Right ventricle myocardium inferior (tissue), 1 donor: ENCODE measurements around the gene HOXA3. TPM values are rescaled to one million over a fixed set of nuclear protein-coding genes. Genes with fewer than 3 reads are reported as not detected.

Experiments used
- ATAC-seq: fragments of 200-7000 bp; cut with Tn5 transposase; one replicate; pipeline ENCODE4 v1.9.1; 2020; ENCODE audit warnings: mild to moderate bottlenecking, moderate library complexity
- DNase-seq: peaks from one replicate; pipeline ENCODE4 v3.0.0; 2021; ENCODE audit errors: missing footprints
- intact Hi-C: fragments of 100-400 bp; cut with DNase I; formaldehyde crosslinking; loops from one replicate; pipeline ENCODE4 v1.11.0; 2022
- total RNA-seq: library from RNA; stranded (reverse); fragmentation: NEBNext Ultra II Directional; extraction: Animal tissue kit (Norgen Biotek cat#: 25700); gene quantifications from one replicate; pipeline ENCODE4 v1.2.1, GENCODE V29; 2021
- donor health status: DM: no; HTN: yes; CAD: no; lungs with severe emphysema.

The HOXA3 gene
- total RNA-seq, 1 donor from 2014 or later, result not detected

DNA sequence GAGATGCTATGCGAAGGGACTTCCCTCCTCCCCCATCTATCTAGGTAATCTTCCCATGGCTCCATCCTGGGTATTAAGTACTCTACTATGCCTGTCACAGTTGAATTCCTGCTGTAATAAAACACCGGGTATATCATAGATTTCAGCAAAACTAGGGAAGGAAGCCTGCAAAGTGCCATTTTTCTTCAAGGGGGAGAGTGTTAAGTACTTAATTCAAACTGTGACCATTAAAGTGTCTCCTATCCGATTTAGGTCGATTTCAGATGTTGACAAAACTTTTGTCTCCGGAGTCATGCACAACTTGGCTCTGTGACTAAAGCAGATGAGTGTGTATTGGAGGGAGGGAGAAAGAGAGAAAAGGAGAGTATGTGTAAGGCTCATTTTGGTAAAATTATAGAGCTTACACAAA, 26.4 kb downstream of the HOXA3 start:
- ATAC-seq, result no peak
- intact Hi-C loops, result no loop called here
- no peak for DNase-seq

DNA sequence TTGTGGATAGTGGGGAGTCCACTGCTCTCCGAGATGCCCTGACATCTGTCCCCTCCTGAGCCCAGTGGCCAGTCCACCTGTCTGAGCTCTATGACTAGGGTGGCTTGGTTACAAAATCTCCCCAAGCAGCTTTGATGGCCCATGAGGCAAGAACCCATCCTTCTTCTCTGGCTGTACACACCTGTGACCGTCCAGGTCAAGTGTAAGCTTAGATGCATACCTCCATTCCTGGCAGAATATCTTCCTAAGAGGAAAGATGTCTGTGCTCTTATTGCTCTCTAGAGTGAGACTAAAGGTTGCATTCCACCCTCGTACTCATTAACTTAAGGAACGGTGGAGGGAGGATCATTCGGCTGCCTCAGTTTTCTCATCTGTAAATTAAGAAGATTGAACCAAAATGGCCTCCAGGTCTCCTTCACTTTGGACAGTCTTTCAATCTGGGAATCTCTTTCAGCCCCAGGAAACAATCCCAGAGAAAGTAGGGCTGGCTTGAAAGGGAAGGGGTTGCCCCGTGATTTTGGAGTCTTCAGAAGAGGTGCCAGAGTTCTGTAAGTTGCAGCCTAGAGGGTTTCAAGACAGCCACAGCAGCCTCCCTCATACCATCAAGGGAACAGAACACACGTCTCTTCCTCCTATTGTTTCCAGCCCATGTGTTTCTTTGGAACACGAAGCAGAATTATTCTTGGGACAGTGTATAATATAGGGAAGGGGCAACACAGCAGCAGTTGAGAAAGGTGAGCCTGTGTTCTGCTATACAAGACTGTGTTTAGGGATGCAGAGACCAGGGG, 27.3 kb downstream of the HOXA3 start:
- no peak for DNase-seq
- intact Hi-C loops, result no loop called here
- ATAC-seq, result no peak

DNA sequence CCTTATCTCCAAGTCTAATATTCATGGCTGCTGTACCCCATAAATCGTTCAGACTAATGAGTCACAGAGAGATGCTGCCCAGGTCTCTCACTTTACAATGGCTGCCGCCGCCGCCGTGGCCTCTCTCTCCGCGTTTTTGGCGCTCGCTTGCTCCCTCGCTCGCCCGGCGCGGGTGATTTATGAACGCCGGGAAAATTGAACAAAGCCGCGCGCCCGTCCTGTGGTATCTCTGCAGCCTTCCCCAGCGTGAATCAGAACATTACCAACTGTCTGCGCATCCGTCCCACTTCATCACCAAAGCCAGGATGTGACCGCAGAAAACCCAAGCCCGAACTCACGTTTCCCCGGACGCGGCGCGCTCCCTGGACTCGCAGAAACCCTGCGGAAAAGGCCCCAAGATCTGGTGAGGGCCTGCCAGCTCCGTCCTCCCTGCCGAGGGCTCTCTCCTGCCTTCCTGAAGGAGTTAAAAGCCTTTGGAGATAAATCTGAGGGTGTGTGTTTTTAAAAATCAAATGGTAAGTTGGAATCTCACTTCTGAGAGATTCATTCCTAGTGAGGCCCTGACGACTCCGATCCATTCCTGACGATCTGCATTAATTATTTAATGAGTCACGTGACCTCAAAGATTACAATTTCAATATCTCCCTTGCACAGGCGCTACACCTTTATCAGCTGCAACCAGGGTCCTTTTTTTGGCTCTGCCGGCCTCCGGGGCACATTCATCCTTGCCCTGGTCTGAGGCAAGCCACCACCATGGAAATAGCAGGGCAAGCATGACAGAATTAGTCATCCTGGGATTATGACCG, 28.1 kb downstream of the HOXA3 start:
- DNase-seq (no peak), ATAC-seq (no peak)
- intact Hi-C loops, result no loop called here

- ATAC-seq (no peak), DNase-seq (no peak)
- intact Hi-C loops, result no loop called here
These were observed 28.8 kb downstream of the HOXA3 start for GRCh38 chr7:27123477-27124053.

DNA sequence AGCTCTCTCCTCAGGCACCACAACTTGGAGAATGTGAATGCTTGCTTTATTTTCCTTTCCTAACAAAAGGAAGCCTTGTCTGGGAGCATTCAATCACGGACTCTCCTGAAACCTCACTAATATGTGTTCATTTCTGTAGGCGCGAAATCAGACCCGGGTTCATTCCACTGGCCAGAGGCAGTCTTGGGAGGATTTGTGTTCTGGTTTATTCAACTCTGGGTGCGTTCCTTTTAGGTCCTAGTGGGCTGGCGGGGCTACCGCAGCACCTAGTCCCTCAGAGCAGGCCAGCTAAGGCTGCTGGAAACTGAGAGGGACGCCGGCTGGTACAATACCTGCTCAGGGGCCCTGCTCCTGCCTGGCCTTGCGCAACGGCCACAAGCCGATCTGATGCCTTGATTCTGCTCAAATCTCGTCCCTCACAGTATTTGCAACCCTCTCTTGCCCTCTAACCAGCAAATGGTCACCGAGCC, 29.3 kb downstream of the HOXA3 start:
- DNase-seq (no peak), ATAC-seq (no peak)
- intact Hi-C loops, result no loop called here

DNA sequence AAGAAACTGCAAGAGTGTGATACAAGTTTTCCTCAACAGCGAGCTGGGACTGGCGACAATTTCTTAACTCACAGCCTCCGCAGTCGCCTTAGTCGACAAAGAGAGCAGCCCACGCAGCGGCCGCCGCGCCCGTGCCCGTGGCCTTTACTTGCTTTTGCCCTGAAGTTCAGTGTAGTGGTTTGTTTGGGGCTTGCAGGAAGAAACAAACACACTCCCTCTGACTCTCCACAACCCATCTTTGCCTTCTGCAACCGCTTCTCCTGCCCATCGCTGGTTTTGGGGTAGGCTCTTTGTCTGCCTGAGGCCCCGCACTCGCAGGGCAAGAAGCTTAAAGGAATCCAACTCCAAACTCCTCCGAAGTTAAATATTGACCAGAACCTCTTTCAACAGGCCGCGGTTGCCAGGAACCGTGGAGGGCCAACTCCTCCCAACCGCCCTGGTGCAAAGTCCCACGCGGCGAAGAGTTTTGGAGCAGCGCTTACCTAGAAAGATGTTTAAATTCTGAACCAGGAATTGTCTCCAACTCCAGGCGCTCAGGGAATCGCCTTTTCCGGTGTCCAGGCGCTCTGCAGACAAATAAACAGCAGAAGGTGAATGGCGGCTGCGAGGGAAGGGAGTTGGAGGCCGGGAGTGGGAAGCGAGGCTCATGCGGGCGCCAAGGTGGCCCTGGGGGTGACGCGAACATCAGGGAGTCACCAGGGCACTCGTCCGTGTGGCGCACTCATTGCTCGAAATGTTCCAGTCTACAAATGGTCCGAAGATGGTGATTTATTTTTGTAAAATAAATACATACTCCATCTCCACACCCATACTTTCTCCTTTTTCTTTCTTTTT, 30.1 kb downstream of the HOXA3 start:
- ATAC-seq, result no peak
- intact Hi-C loops, result no loop called here
- no peak for DNase-seq

DNA sequence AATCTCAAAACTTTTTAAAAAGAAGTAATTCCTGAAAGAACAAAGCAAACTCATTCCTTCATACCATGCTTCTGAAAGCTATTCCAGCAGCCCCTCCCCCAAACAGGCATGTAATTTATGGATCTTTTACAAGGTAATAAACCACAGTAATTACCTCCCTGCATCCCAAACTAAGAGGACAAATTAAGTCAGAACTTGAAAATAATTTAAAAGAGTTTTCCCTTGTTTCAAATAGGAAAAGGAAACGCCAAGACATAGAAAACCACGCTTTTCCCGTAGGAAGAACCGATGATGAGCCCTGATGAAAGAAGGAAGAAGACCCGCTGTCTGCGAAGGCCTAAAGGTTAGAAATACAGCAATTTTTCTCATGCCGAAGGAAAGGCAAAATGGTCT, 30.7 kb downstream of the HOXA3 start:
- no peak for DNase-seq
- intact Hi-C loops, result no loop called here
- no peak for ATAC-seq

GRCh38 chr7:27119412-27119911, 32.9 kb downstream of the HOXA3 start:
- DNase-seq (no peak), ATAC-seq (no peak)
- intact Hi-C loops, result no loop called here

- intact Hi-C loops, result no loop called here
- DNase-seq (no peak), ATAC-seq (no peak)
These were observed 33.8 kb downstream of the HOXA3 start for GRCh38 chr7:27118580-27118979.

DNA sequence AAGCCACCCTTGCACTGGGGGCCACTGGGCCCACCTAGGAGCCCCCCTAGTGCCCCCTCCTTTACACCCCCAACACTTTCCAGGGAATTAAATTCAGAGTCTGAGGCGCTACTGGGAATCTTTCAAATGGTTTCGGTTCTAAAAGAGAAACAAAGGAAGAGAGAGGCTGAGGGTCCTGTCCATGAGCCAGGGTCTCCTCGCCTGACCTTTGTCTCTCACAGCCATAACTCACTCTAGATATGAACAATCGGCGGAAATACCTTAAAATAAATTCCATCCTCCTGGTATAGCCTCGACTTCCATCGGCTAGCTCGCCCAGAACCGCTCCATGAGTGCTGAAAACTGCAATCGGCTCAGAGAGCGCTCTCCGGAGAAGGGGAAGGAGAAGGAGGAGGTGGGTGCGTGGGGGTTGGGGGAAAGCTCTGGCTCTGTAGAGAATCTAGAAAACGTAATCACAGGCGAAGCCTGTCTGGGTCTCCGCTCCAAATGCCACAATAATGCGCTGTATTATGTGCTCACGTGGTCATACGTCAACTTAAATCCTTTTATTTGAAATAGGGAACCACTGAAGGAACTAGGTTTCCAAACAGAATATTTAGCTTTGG, 34.4 kb downstream of the HOXA3 start:
- no peak for ATAC-seq
- intact Hi-C loops, result no loop called here
- no peak for DNase-seq

DNA sequence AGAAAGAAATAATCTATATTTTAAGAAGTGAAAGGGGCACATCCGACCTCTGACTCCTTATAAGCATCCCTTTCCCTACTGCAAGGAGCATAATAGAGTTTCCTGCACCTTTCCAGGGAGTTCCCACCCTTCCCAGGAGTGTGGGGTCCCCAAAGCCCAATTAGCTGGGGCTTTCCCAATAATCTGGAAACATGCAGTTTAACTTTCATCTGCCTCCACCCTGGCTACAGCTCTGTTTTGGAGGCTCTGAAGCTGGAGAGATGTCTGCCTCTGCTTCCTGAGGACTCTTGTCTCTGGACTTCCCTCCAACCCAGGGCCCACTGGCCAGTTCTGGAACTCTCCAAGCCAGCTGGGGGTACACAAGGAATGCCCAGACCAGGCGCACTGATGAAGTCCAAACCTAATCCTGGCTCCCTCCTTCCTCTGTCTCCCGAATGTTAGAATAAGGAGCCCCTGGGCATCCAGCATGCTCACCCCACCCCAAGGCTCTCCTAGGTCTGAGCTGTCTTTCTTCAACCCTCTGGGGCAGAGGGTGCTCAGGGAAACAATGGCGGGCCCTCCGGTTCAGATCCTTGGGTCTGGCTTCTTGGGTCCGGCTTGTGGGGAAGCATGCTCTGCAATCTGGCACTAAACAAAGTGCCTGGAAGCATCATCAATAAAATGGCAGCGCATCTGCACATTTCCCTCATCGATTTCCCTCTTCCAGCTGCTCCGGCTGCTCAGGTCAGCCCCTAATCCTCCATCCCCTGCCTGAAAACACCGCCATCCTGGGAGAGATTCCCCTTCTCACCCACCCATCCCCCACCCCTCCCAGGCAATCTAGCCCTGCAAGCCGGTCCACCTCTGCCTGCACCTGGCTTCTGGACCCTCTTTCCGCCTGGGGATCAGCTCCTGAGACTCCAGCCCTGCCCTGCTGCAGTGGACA, 35.2 kb downstream of the HOXA3 start:
- no peak for DNase-seq
- no peak for ATAC-seq
- intact Hi-C loops, result no loop called here

DNA sequence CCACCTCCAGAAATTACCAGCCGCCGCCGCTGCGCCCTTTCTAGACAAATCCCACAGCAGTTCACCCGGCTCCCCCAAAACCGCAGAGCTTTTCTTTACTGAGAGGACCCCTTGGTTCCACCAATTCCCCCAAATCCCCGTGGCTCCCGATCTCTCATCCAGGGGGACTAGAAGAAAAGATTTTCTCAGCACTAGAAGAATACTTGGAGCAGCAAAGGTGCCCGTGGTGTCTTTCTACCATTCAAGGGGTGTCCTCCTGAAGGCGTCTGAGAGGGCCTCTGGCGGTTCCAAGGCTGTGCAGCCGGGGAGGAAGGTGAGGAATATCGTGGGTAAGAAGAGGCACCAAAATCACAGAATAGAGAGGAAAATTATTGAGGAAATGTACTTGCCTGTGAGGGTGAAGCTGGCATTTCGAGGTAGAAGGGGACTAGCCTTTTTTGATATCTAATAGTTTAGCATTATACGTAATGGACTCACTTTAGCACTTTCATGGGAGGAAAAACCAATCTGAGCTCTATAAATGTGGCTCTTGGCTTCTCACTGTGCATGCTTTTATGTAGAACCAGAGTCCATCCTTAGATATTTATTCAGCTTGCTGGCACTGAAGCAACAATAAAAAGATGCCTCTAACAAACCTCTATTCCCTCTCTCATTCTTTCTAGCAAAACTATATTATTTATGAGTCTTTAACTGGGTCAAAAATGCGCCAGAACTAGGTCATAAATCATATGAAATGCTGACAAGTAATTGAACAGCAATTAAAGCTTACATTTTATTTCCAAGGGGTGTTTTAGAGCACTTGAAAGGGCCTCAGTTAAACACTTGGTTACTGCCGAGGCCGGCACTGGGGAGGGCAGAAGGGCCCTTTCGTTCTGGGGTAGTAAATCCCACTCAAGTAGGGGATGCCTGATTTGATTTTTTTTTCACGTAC, 36.1 kb downstream of the HOXA3 start:
- DNase-seq (no peak), ATAC-seq (no peak)
- intact Hi-C loops, result no loop called here

- no peak for DNase-seq
- intact Hi-C loops, result no loop called here
- ATAC-seq, result no peak
These were observed 37.0 kb downstream of the HOXA3 start for GRCh38 chr7:27115221-27116026.

- no peak for DNase-seq
- intact Hi-C loops, result no loop called here
- ATAC-seq, result no peak
These were observed 37.5 kb downstream of the HOXA3 start for GRCh38 chr7:27114881-27115220.

DNA sequence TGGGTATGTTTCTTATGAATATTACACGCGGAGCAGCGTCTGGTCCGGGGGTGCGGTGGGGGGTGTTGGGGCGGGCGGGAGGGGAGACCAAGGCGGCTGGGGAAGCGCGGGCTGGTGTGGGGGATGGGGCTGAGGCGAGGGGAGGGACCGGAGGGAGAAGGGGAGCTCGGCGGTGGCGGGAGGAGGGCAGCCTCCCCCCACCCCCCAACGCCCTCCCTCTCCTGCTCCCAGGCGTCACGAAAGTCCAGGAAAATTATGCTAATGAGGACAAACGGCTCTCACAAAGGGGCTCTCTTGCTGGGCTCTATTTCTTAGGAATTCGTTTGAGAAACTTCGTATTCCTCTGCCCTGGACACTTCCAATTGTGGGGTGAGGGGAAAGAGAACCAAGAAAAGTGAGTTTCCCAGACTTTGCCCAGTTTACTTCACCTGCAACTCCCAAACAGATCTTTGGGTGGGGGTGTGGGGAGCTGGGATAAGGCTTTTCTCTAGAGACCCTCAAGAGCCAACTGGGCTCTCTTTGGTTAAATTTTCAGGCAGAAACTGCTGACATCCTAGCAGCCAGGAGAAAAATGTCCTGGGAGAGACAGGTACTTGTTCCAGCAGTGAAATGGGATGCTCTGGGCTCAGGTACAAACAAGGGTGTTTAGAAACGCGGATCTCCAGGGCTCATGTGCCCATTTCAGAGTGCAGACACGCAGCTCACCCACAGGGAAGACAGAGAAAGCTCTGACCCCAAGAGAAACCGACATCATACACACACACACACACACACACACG, 38.2 kb downstream of the HOXA3 start:
- DNase-seq (no peak), ATAC-seq (no peak)
- intact Hi-C loops, result no loop called here
